BJ (cell line): ENCODE data around the gene CREB3L2. TPM values are rescaled to one million over a fixed set of nuclear protein-coding genes. Genes with fewer than 3 reads are reported as not detected.

Experiments used
- CTCF ChIA-PET: fragments of 350-600 bp; formaldehyde crosslinking; extraction: SDS; loops from one replicate; lab custom pipeline; 2021; ENCODE audit warnings: antibody characterized with exemption, inconsistent platforms; lab: Yijun Ruan, JAX
- POLR2A ChIA-PET: fragments of 300-600 bp; sonication (Branson Sonifier 250); formaldehyde crosslinking; extraction: SDS; loops from one replicate; lab custom pipeline; 2021; ENCODE audit warnings: antibody characterized with exemption; lab: Charles Lee
- DNase-seq: peaks from one replicate; pipeline ENCODE4 v3.0.0-alpha.2; 2011; ENCODE audit warnings: low read depth
- H3K27me3 ChIP-seq: 2 replicates; pipeline ENCODE4 v1.6.0; 2011; ENCODE audit warnings: low read length; ENCODE audit not compliant: control insufficient read depth, insufficient read depth
- H3K36me3 ChIP-seq: 2 replicates; pipeline ENCODE4 v1.5.1; 2011; ENCODE audit warnings: low read length; ENCODE audit not compliant: control insufficient read depth, insufficient read depth
- H3K4me3 ChIP-seq: 2 replicates; pipeline ENCODE4 v1.5.1; 2011; ENCODE audit warnings: low read depth, mild to moderate bottlenecking, control low read depth, low read length
- CTCF ChIP-seq: IDR thresholded peaks from 2 replicates; pipeline ENCODE4 v1.5.1; 2011; ENCODE audit warnings: low read depth, mild to moderate bottlenecking, control low read depth, inconsistent platforms, low read length, moderate library complexity; ENCODE audit not compliant: insufficient read depth
- polyA plus RNA-seq: library from polyadenylated mRNA; depleted of rRNA; stranded (reverse); fragments of >200 nt; gene quantifications from 2 replicates; pipeline ENCODE4 v1.2.3, GENCODE V29; 2011

The CREB3L2 gene
- polyA plus RNA-seq, 1 experiment = 62.2 TPM

GRCh38 chr7:137844677-137845425 lies 157.0 kb downstream of the CREB3L2 start:
- Histone ChIP-seq H3K4me3 (no peak overlapping the region), H3K27me3 (no peaks in the 10 kb centered on the region), H3K36me3 (no peaks in the 10 kb centered on the region)
- TF ChIP-seq CTCF = no peak
- no peak for DNase-seq
- CTCF ChIA-PET = no interaction called here
- POLR2A ChIA-PET = no interaction called here

GRCh38 chr7:137839903-137840779 lies 161.7 kb downstream of the CREB3L2 start:
- H3K36me3 ChIP-seq = no peaks in the 10 kb centered on the region
- ChIA-PET POLR2A (no interaction called here), CTCF (interaction anchor here (0.9 to 1.5 kb wide), 5 partner anchors 11 to 184 kb away, joined by 3 to 8 read pairs (median 4); no protein-coding TSS in a partner anchor)
- DNase-seq = no peak
- no peak for TF ChIP-seq CTCF
- H3K27me3 ChIP-seq = no peaks in the 10 kb centered on the region
- no peak overlapping the region for H3K4me3 ChIP-seq

- DNase-seq = no peak
- POLR2A ChIA-PET = no interaction called here
- CTCF ChIA-PET = interaction anchor here (0.7 to 1.3 kb wide), 2 partner anchors 12 to 61 kb away, joined by 3 read pairs; no protein-coding TSS in a partner anchor
- Histone ChIP-seq H3K27me3 (no peaks in the 10 kb centered on the region), H3K4me3 (no peak overlapping the region), H3K36me3 (no peaks in the 10 kb centered on the region)
- TF ChIP-seq CTCF = no peak
Measured at GRCh38 chr7:137838706-137839315, 163.1 kb downstream of the CREB3L2 start.

GRCh38 chr7:137836541-137836940 lies 165.3 kb downstream of the CREB3L2 start:
- Histone ChIP-seq H3K27me3 (no peaks in the 10 kb centered on the region), H3K36me3 (no peaks in the 10 kb centered on the region), H3K4me3 (no peak overlapping the region)
- ChIA-PET POLR2A (interaction anchor here (1.1 kb wide), 1 partner anchor 46 kb away, joined by 3 read pairs; no protein-coding TSS in a partner anchor), CTCF (interaction anchor here (1.0 to 1.6 kb wide), 3 partner anchors 11 to 183 kb away, joined by 3 read pairs; partner anchors contain the start of gene DGKI)
- TF ChIP-seq CTCF = no peak
- no peak for DNase-seq
